ENCODE results near the gene APBB2.
"Not testable (repeated sequence)": the region's sequence is repeated elsewhere in the genome, so short reads cannot be mapped to it uniquely, and the experiment has no call there.

Gene APBB2

DNA sequence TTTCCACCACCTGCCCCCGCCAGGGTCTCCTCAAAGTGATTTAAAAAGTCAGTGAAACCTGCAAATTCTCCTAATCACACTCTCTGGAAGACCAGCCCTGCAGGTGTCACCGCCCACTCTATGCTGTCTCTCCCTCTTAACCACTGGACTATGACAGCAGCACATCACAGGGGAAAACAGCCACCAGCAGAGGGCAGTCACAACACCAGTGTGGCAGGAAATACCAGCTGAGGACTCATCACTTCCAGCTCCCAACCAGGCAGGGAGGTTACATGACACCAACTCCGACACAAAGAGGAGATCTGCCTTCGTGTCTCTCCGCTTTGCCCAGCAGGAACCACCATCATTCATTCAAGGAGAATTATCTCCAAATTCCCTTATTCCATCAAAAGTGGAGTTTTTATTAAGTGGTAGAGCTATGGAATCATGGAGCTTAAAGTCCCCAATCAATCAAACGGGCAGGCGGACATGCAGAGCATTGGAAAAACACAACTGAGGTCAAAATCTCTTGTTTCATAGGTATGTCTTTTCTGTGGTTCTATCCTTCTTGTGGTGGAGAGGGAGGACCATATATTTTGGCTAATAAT, 373.3 kb downstream of the APBB2 start:
- peak; percentile 90 for DNase-seq

DNA sequence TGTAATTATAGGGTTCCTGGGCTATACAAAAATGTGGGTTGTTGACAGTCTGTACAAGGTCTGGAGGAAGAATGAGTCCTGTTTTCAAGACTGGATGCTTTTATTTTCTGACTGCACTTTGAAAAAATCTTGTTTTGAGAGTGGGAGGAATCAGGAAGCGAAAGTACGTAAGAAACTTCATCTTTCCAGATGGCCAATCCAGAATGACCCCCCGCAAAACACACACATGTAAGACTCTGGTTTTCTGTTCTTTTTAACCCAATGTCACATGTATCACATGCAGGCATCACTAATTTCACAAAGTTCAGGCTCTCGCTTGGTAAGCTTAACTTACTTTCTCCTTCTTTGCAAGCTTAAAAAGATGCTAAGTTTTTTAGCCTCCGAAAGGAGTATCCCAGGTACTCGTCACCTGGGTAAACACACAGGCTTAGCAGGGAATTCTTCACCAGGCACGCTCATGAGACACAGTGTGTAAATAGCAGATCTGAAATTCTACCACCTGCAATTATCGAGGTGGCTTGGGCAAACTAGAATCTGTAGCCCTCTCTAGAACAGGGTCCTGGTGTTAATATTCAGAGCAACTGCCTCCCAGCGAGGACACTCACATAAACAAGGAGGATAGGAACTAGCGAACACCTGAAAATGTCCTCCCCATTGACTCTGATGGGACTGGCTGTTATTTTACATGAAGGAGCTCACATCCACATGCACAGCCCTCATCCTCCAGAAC, 373.9 kb downstream of the APBB2 start:
- no peak for DNase-seq

DNA sequence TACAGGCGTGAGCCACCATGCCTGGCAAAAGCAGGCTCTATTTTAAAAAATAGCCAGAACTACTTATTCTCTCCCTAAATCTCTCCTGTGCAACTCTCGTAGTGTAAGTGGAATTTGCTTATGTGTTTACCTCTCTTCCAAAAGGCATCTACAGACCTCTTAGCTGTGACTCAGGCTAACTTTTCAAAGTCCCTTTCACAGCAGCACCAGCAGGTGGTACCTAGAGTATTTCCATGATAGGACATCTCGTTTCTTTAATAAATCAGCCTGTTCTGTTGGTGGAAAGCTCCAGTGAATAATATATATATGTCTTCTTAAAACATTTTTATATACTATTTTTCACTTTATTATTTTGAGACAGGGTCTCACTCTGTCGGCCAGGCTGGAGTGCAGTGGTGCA, 375.6 kb downstream of the APBB2 start:
- DNase-seq, result no peak

DNA sequence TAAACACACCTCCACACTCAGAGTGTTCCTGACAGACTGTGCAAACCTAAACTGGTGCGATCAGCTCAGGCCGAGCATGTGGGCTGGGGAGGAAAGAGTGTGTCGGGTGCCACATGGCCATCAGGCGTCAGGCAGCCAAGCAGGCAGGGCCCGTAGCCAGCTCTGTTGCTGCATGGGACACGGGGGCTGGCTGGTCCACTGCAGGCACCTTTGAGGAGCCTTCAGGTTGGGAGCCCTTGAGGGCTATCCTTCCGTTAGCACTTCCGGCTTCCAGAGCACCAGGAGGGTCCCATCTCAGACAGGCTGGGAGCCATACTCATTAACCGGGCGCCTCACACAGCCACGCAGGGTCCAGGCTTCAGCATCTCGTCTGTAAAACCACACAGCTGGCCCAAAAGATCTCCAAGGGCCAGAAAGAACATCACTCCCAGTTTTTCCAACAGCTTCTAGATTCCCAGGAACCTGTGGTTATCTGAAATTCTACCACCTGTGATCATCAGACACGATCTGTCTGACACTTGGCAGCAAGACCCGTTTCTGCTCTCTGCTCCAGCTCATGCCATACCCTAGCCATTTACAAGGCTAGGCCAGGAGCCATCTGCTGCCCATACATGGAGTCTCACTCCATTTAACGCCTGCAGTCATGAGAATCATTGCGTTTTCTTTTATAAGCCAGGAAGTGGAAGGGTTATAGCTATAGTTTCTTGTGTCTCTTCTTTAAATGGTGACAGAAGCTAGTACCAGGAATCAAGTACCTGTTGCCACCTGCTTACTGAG, 377.1 kb downstream of the APBB2 start:
- no peak for DNase-seq

DNA sequence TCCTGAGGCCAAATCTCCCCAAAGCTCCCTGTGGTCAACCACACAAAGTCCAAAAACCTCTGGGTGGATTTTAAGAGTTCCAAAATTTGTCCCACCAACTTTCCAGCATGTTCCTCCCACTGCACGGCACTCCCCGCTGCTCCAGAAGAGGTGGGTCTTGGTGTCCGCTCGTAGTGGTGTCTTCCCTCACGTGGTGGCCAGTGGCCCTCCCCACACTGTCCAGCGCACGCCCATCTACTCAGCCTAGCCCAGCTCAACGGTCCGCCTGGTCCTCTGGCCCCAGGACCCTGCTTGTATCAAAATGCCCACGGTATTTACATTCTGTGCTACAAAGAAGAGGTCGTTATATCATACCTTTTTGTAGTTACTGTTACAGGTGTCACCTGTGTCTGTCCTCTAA, 381.1 kb downstream of the APBB2 start:
- DNase-seq, result no peak

DNA sequence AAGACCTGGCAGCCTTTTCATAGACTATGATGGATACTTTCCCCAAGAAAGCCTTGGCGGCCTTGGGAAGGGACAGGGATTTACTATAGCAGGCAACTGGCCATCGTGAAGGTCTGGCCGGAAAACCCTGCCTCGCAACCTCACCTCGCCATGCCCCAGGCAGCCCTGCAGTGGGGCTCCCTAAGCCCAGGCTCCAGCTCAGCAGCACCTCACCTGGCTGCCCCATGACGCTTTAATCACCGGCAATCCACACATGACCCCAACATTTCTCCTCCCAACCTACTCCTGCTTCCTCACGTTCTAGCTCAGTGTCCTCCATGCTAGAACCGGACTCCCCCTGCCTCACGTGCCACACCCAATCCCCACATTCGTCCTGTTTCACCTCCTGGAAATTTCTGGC, 382.2 kb downstream of the APBB2 start:
- no peak for DNase-seq

DNA sequence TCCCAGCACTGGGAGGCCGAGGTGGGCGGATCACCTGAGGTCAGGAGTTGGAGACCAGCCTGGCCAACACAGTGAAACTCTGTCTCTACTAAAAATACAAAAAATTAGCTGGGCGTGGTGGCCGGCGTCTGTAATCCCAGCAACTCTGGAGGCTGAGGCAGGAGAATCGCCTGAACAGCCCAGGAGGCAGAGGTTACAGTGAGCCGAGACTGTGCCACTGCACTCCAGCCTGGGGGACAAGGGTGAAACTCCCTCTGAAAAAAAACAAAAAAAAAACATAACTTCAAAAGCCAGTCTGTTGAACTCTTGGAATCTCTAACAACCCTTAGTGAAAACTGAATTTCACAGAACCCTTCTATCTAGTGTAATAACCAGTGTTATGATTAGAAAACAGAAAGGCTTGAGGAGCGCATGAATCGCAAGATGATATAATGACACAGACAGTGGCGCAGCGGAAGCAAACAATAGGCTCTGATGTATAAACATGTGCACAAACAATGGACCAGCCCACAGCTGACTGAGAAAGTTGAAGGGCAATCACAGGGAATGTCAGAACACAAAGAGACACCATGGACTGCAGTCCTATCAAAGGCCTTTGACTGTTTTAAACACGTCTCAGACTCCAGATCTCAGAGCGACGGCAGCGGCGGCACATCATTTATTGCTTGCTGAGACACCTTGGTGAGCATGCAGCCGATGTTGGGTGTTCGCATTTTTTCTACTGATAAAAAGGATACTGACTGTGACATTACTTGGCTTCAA, 383.0 kb downstream of the APBB2 start:
- no peak for DNase-seq

DNA sequence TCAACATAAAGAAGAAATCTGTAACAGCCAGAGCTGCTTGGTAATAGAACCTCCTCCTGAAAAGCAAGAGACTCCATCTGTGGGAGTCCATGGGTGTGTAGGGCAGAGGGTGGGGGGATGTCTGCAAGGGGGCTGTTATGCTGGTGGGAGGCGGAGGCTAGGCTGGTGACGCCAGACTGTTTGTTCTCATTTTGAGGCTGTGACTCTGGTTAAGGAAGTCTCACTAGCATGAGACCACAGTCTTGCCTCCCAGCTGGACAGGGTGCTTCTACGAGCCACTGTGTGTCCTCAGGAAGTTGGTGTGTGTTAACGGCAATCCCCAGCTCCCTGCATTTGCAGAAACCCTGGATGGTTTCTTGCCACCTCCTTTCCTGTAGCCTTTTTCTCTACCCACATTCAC, 384.8 kb downstream of the APBB2 start:
- no peak for DNase-seq

DNA sequence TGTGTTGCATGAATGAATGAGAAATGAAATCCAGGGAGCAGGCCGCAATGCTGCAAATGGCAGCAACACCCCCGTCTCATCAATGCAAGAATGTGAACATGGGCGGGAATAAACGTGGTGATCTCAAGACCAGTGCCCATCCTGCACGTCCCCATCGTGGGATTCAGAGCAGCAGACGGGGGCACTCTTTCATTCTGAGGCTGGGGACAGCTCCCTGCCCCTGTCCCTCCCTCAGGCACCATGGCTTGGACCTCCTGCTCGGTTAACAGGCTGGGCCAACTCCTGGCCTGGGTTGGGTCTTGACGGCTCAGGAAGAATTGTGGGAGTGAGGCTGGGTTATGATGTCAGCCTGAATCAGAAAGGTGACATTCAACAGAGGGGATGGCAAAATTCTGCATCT, 385.7 kb downstream of the APBB2 start:
- no peak for DNase-seq

DNA sequence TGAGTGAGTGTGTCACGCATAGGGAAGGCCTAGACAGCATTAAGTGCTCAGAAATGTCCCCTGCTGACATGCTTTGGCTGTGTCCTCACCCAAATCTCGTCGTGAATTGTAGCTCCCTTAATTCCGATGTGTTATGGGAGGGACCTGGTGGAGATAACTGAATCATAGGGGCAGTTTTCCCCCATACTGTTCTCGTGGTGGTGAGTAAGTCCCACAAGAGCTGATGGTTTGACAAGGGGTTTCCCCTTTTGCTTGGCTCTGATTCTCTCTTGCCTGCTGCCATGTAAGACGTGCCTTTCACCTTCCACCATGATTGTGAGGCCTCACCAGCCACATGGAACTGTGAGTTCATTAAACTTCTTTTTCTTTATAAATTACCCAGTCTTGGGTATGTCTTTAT, 386.6 kb downstream of the APBB2 start:
- no peak for DNase-seq

DNA sequence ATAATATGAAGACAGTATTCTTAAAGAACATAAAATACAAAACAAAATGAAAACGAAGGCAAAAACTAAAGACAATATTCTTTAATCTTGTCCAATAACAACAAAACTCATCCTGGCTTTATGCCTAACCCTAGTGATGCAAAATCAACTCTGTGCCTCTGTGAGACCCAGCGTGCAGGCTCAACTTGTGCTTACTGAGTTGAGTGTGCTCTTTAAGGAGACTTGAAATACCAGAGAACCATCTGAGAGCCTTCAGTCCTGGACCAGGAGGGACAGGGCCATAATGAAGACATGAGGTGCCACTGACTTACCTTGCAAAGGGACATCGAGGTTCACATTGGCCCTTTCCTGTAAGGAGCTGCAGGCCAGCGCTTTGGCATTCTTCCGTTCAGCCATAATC, 387.5 kb downstream of the APBB2 start:
- DNase-seq, result no peak

DNA sequence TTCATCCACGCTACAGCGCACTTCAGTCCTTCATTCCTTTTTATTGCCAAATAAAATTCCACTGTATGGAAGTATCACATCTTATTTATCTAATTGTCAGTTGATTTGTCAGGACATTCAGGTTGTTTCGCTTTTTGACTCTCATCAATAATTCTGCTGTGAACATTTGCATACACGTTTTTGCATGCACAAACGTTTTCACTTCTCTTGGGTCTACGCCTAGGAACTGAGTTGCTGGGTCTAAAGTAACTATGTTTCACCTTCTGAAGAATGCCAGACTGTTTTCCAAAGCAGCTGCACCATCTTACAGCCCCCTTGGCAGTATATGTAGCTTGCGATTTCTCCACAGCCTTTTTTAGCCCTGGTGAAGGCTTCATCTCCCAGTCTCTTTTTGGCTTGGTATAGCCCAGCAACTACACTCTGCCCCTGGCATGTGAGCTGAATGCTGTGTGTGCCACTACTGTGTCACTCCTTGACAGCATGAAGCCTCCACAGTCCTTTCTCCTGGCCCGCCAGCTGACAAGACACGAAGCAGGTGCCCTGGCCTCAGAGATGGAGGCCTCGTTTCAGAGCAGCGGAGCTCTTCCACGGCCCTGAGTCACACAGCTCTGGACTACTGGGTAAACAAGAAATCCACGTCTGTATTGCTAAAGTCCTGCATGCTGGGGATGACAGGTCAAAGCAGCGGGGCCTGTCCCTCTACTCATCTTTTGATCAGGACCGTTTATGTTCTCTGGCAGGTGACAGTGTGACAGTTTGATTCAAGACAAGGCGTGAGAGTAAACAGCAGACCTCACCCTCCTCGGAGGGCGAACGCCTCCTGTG, 389.1 kb downstream of the APBB2 start:
- DNase-seq, result no peak

DNA sequence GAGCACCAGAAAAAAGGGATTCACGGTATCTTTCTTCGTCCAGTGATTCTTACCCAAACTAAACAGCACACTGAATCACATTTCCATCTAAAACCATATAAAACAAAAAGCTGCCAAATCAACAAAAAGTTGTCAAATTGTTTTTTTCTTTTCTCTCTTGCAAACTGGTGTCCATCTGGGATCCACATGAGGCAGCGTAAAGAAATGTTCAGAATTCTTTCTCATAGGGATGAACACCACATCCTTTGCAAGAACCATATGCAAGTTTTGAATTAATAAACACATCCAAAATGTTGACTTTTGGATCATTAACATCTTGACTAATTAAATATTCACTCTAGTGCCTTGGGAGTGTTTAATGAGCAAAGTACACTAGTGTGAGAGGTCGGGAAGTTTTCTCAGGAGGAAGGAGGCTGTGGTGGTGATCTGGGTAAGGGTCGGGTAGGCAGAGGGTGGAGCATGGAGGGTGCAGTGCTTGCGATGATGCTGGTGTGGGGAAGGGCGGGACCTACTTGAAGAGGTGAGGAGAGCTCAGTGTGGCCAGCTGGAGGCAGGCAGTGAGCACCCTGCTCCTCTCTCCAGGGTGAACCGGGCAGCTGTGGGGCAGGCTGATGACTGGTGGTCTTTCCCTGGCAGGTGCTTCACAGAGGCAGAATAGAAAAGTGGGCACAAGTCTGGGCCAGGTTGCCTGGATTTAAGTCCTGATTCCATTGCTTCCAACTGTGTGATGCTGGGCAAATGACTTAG, 391.7 kb downstream of the APBB2 start:
- DNase-seq, result no peak

DNA sequence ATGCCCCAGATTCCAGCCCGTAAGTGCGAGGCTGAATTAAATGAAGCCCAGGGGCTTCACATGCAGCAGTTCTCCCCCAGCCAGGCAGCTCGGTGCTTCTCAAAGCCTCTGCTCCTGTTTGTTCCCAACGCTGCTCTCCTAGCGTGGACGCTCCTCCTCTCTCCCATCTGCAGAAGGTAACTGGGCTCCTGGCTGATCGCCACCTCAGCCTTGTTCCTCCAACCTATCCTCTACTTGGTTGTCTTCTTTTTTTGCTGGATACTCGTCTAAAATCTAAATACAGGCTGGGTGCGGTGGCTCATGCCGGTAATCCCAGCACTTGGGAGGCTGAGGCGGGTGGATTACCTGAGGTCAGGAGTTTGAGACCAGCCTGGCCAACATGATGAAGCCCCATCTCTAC, 394.2 kb downstream of the APBB2 start:
- DNase-seq, result no peak

DNA sequence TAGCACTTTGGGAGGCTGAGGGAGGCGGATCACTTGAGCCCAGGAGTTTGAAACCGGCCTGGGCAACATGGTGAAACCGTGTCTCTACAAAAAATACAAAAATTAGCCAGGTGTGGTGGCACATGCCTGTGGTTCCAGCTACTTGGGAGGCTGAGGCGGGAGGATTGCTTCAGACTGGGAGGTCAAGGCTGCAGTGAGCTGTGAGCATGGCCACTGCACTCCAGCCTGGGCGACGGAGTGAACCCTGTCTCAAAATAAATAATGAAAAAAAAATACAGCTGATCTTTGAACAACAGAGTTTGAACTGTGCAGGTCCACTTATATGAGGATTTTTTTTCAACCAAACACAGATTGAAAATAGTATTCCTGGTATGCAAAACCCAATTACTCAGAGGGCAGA, 397.2 kb downstream of the APBB2 start:
- DNase-seq, result not testable (repeated sequence)

DNA sequence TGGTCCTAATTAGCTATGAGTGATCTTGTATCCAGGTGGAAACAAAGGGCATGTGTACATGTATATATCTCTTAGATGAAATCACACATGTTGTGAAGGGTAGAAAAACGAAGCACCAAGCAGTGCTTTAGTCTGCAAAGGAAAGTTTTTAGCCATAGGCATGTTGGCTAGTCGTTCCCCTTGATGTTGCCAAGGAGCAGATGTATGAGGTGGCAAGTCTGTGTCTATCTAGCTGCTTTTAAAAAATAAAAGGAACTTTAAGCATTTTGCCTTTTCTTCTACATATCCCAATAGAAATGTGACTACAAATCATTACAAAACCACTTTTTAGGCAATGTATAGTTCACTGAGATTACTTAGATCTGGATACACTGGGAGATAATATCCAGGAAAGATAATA, 401.5 kb downstream of the APBB2 start:
- no peak for DNase-seq

DNA sequence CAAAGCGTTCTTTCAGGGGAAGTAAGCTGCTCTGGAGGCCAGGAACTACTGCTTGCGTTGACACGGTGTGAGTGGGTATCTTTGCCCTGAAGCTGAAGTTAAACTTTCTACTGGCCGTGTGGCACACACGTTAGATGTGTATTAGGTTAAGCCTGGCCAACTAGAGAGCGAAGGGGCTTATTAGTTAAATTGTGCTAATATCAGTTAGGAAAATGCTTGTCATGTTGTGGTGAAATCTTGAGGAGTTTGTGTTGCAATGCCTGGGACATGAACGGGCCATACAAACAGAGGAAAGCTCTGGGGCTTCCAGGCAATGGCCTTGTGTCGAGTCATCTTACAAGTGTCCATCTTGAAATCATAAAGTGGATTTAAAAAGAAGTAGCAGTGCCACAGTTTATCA, 402.0 kb downstream of the APBB2 start:
- DNase-seq, result no peak

DNA sequence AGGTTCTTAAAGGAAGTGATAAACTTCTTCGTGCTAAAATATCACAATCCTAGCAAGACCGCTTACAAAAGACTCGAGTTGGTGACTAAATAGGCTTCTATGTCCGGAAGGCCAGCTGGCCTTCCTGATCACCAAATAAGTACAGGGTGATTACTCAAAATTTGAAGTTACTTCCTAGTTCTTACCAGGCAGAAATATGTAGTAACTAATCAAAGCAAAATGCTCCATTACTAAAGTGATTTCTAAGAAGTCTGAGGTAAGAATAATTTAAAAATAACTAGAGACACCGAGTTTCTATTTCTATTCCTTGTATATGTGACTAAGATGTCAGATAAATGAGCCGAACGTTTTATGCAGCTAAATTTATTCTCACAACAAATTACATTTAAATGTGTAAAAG, 402.4 kb downstream of the APBB2 start:
- no peak for DNase-seq

DNA sequence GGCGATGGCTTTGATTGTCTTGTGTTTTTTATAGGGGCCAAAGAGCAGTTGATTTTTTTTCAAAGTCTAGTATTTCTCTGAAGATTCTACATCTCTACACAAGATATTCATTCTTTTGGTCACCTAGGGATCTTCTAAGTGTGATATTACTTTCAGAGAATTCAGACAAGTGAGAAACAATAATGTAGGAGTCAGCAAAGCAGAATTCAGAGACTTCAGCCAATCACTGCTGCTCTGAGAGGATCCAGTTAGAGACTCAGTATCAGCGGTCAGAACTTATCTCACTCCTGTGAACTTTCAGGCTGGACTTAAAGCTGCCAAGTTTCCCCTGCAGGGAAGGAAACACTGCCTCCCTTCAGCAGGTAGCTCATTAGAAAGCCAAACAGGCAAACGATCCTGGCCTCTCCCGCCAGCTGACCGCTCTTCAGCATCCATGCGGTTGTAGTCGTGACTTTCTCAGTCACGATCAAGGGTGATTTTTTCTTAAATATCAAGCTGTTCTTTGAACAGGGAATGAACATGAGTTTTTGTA, 405.4 kb downstream of the APBB2 start:
- DNase-seq, result no peak

DNA sequence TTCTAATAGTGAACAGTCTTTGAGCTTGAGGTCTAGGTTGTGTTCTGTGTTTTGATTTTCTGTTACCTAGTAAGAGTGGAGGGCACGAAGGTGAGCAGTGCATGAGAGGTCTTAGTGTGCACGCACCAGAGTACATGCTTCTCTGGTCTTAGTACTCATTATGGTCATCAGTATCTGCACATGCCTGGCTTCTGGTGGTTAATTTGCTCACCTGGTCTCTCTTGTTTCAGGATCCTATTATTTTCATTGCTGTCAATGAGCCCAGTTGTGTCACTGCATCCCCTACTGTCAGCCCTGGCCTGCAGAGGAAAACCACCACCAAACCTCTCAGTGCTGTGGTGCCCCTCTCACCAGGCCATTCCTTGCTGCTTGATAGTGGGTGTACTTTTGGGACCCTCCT, 409.7 kb downstream of the APBB2 start:
- no peak for DNase-seq

DNA sequence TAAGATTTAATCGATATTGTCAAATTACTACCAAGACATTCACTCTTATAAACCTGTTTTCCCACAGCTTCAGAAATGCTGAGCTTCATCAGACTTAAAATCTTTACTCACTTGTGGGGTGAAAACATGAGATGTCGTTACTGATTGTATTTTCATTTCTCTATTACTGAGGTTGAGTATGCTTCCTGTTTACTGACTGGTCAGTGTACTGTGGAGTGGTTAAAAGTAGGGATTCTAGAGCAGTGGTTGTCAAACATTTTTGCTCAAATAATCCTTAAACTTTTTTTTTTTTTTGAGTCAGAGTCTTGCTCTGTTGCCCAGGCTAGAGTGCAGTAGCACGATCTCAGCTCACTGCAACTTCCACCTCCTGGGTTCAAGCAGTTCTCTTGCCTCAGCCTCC, 414.3 kb downstream of the APBB2 start:
- no peak for DNase-seq

DNA sequence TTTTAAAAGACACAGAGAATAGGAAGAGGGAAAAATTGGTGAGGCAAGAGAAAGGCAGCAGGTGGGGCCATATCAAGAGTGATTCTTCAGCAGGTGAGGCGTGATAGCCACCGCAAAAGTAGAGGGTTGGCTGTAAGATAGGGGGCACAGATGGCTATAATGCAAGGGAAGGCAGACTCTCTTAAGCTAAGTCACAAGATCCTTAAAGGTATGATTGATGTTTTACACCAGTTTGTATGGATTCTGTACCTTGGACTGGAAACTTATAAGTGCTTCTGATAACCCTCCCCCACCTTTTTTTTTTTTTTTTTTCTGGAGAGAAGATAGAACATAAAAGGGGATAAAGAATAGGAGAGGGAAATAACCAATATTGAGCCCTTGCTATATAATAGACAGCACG, 424.6 kb downstream of the APBB2 start:
- DNase-seq, result no peak

All from EL (cell line).